WTC11 (cell line): ENCODE measurements around the gene TNNT2.

Experiments
- CREB1 ChIP-seq: sonication (generic); formaldehyde crosslinking; IDR thresholded peaks from 2 replicates; pipeline ENCODE4 v1.8.0; 2023; ENCODE audit warnings: mild to moderate bottlenecking, missing genetic modification reagents
- CTCF ChIP-seq: fragments of 200-600 bp; IDR thresholded peaks from 2 replicates; pipeline ENCODE4 v1.8.0; 2022; ENCODE audit warnings: antibody characterized with exemption
- E2F1 ChIP-seq: sonication (generic); formaldehyde crosslinking; IDR thresholded peaks from 2 replicates; pipeline ENCODE4 v1.8.0; 2022; ENCODE audit warnings: mild to moderate bottlenecking, missing genetic modification reagents
- E2F5 ChIP-seq: sonication (generic); formaldehyde crosslinking; IDR thresholded peaks from 2 replicates; pipeline ENCODE4 v1.8.1; 2022; ENCODE audit warnings: mild to moderate bottlenecking, moderate library complexity, missing genetic modification reagents
- IRF1 ChIP-seq: sonication (generic); formaldehyde crosslinking; IDR thresholded peaks from 2 replicates; pipeline ENCODE4 v1.8.0; 2023; ENCODE audit warnings: missing genetic modification reagents
- JUN ChIP-seq: sonication (generic); formaldehyde crosslinking; IDR thresholded peaks from 2 replicates; pipeline ENCODE4 v1.8.0; 2023; ENCODE audit warnings: mild to moderate bottlenecking, missing genetic modification reagents
- MXD4 ChIP-seq: fragments of 250-450 bp; sonication (Bioruptor Pico); IDR thresholded peaks from 2 replicates; pipeline ENCODE4 v1.8.0; 2021; ENCODE audit warnings: mild to moderate bottlenecking, moderate library complexity, borderline replicate concordance
- NR3C1 ChIP-seq: sonication (generic); formaldehyde crosslinking; conservative IDR thresholded peaks from 2 replicates; pipeline ENCODE4 v1.8.1; 2023; ENCODE audit warnings: low read depth, mild to moderate bottlenecking, missing genetic modification reagents
- RORB ChIP-seq: fragments of 250-450 bp; sonication (Bioruptor Pico); IDR thresholded peaks from 2 replicates; pipeline ENCODE4 v1.9.0; 2021; ENCODE audit warnings: mild to moderate bottlenecking
- SP1 ChIP-seq: sonication (generic); formaldehyde crosslinking; conservative IDR thresholded peaks from 2 replicates; pipeline ENCODE4 v1.8.1; 2022; ENCODE audit warnings: missing genetic modification reagents
- TEAD4 ChIP-seq: sonication (generic); formaldehyde crosslinking; IDR thresholded peaks from 2 replicates; pipeline ENCODE4 v1.8.0; 2022; ENCODE audit warnings: mild to moderate bottlenecking, missing genetic modification reagents
- ZNF121 ChIP-seq: sonication (generic); formaldehyde crosslinking; IDR thresholded peaks from 2 replicates; pipeline ENCODE4 v1.8.0; 2023; ENCODE audit warnings: missing genetic modification reagents
- ZNF232 ChIP-seq: sonication (generic); formaldehyde crosslinking; IDR thresholded peaks from 2 replicates; pipeline ENCODE4 v1.8.0; 2022; ENCODE audit warnings: mild to moderate bottlenecking, missing genetic modification reagents
- ZNF263 ChIP-seq: sonication (generic); formaldehyde crosslinking; IDR thresholded peaks from 2 replicates; pipeline ENCODE4 v1.8.1; 2022; ENCODE audit warnings: low read depth, mild to moderate bottlenecking, moderate library complexity, missing genetic modification reagents

GRCh38 chr1:201351617-201352016 lies 25.9 kb downstream of the TNNT2 start:
- TF ChIP-seq CTCF: no peak
- TF ChIP-seq CREB1 (CRISPR knock-in tag): no peak
- no peak for TF ChIP-seq E2F5 (CRISPR knock-in tag)
- TF ChIP-seq SP1 (CRISPR knock-in tag): no peak
- TF ChIP-seq E2F1: no peak
- no peak for TF ChIP-seq RORB
- no peak for TF ChIP-seq NR3C1
- TF ChIP-seq TEAD4 (CRISPR knock-in tag): no peak
- TF ChIP-seq IRF1 (CRISPR knock-in tag): no peak
- no peak for TF ChIP-seq JUN (CRISPR knock-in tag)
- no peak for TF ChIP-seq ZNF232
- no peak for TF ChIP-seq MXD4 (CRISPR knock-in tag)
- no peak for TF ChIP-seq ZNF121 (CRISPR knock-in tag)
- no peak for TF ChIP-seq ZNF263
